ENCODE data around the gene CDH22. TPM values are rescaled to one million over a fixed set of nuclear protein-coding genes. Genes with fewer than 3 reads are reported as not detected.

CDH22 gene
- total and polyA plus RNA-seq, 4 donors = 0.03 to 0.25 (median 0.09) TPM

DNA sequence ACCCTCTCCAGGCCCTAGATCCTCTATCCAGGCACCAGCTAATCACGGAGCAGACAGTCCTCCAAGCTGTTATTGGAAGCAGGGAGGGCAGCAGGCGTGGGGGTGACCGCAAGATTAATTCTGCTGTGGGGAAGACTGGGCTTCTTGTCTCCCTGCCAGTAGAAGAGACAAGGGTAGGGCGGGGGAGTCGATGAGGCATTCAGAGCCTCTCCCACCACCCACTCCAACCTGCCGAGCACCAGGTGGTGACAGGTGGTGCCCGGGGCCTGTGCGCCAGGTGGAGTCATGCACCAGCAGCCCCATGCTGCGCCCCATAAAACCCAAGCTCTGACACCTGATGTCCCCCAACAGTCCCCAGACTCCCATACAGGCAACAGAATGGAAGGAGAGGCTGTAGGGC is 89.6 kb downstream of the CDH22 start:
- DNase-seq (no peak), ATAC-seq (ENCODE audit: insufficient read depth, low FRiP score) (no peak)
- TF ChIP-seq, protein P1, sequence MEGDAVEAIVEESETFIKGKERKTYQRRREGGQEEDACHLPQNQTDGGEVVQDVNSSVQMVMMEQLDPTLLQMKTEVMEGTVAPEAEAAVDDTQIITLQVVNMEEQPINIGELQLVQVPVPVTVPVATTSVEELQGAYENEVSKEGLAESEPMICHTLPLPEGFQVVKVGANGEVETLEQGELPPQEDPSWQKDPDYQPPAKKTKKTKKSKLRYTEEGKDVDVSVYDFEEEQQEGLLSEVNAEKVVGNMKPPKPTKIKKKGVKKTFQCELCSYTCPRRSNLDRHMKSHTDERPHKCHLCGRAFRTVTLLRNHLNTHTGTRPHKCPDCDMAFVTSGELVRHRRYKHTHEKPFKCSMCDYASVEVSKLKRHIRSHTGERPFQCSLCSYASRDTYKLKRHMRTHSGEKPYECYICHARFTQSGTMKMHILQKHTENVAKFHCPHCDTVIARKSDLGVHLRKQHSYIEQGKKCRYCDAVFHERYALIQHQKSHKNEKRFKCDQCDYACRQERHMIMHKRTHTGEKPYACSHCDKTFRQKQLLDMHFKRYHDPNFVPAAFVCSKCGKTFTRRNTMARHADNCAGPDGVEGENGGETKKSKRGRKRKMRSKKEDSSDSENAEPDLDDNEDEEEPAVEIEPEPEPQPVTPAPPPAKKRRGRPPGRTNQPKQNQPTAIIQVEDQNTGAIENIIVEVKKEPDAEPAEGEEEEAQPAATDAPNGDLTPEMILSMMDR (IDR thresholded peaks at IDR 0.05; ENCODE audit: control extremely low read depth, extremely low read depth) = no peak
- no peak overlapping the region for H3K27ac ChIP-seq (ENCODE audit: low read depth in 1 of 2, low read length in 1 of 2)
- no peak overlapping the region for H3K4me3 ChIP-seq
- 74 to 82% methylated on average over 9 of the region's 9 CpGs for WGBS, 2 donors
- peaks cover 0 to 7% (median 0%) of the 10 kb centered on the region in 3 donors for H3K27me3 ChIP-seq (ENCODE audit: control insufficient read depth in 3 of 3, insufficient read depth in 3 of 3, low read length in 2 of 3)
- H3K9ac ChIP-seq (ENCODE audit: insufficient read depth in 1 of 2, low read length in 2 of 2) = no peak overlapping the region
- no peaks in the 10 kb centered on the region for H3K4me1 ChIP-seq (ENCODE audit: control insufficient read depth in 5 of 5, insufficient read depth in 5 of 5, low read length in 5 of 5)
- H3K9me3 ChIP-seq (ENCODE audit: control insufficient read depth in 4 of 4, insufficient read depth in 3 of 4, low read length in 3 of 4) = peaks cover 0 to 3% (median 0%) of the 10 kb centered on the region in 4 donors
- H3K36me3 ChIP-seq (ENCODE audit: control insufficient read depth in 4 of 4, insufficient read depth in 4 of 4, low read length in 4 of 4) = no peaks in the 10 kb centered on the region

- Histone ChIP-seq H3K27ac (ENCODE audit: low read depth in 1 of 2, low read length in 1 of 2) (no peak overlapping the region), H3K27me3 (ENCODE audit: control insufficient read depth in 3 of 3, insufficient read depth in 3 of 3, low read length in 2 of 3) (peaks cover 0 to 11% (median 7%) of the 10 kb centered on the region in 3 donors), H3K9ac (ENCODE audit: insufficient read depth in 1 of 2, low read length in 2 of 2) (no peak overlapping the region), H3K4me1 (ENCODE audit: control insufficient read depth in 5 of 5, insufficient read depth in 5 of 5, low read length in 5 of 5) (no peaks in the 10 kb centered on the region), H3K36me3 (ENCODE audit: control insufficient read depth in 4 of 4, insufficient read depth in 4 of 4, low read length in 4 of 4) (no peaks in the 10 kb centered on the region), H3K9me3 (ENCODE audit: control insufficient read depth in 4 of 4, insufficient read depth in 3 of 4, low read length in 3 of 4) (peaks cover 0 to 3% (median 0%) of the 10 kb centered on the region in 4 donors), H3K4me3 (no peak overlapping the region)
- TF ChIP-seq, protein P1 (IDR thresholded peaks at IDR 0.05; ENCODE audit: control extremely low read depth, extremely low read depth) = no peak
- ATAC-seq (ENCODE audit: insufficient read depth, low FRiP score) = no peak
- DNase-seq = no peak
Observed at GRCh38 chr20:46217583-46217982, 90.7 kb downstream of the CDH22 start.

DNA sequence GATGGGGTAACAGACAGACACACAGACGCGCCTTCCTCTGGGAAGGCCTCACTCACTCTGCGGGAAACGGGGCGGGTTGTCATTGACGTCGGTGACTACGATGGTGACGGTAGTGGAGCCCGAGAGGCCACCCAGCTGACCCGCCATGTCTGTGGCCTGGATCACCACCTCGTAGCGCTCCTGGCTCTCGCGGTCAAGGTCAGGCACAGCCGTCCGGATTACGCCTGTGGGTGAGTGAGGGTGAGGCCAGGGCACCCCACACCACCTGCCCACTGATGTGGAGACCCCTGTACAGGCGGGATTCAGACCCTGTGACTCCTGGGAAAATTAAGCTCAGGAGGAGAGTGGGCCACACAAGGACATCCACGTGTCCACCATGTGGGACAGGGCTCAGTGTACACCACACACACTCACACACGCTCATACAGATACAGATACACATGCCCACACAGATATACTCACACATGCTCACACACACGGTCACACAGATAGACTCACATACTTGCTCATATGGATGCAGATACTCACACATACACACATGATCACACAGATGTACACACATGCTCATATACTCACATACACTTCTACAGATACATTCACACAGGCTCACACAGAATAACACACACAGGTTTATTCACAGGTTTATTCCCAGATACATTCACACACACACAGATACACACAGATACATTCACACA is 91.4 kb downstream of the CDH22 start:
- no peak overlapping the region for H3K27ac ChIP-seq (ENCODE audit: low read depth in 1 of 2, low read length in 1 of 2)
- peaks cover 0 to 14% (median 12%) of the 10 kb centered on the region in 3 donors for H3K27me3 ChIP-seq (ENCODE audit: control insufficient read depth in 3 of 3, insufficient read depth in 3 of 3, low read length in 2 of 3)
- no peak for DNase-seq
- ATAC-seq (ENCODE audit: insufficient read depth, low FRiP score) = no peak
- no peak overlapping the region for H3K4me3 ChIP-seq
- TF ChIP-seq, protein P1 (IDR thresholded peaks at IDR 0.05; ENCODE audit: control extremely low read depth, extremely low read depth) = no peak
- peaks cover 0 to 3% (median 0%) of the 10 kb centered on the region in 4 donors for H3K9me3 ChIP-seq (ENCODE audit: control insufficient read depth in 4 of 4, insufficient read depth in 3 of 4, low read length in 3 of 4)
- no peak overlapping the region for H3K9ac ChIP-seq (ENCODE audit: insufficient read depth in 1 of 2, low read length in 2 of 2)
- WGBS, 2 donors = 86% methylated on average over 22 of the region's 22 CpGs
- no peaks in the 10 kb centered on the region for H3K4me1 ChIP-seq (ENCODE audit: control insufficient read depth in 5 of 5, insufficient read depth in 5 of 5, low read length in 5 of 5)
- H3K36me3 ChIP-seq (ENCODE audit: control insufficient read depth in 4 of 4, insufficient read depth in 4 of 4, low read length in 4 of 4) = no peaks in the 10 kb centered on the region

All from lung (tissue), 12 donors.